Vagina (tissue), 2 donors: Measurements from ENCODE around the gene NDUFB10. TPM values are rescaled to one million over a fixed set of nuclear protein-coding genes. Genes with fewer than 3 reads are reported as not detected.

ENCODE experiments used
- DNase-seq, 2 donors: peaks; one replicate each; pipeline ENCODE4 v3.0.0-alpha.2; 2017; ENCODE audit errors: extremely low spot score in 2 of 2
- H3K27ac ChIP-seq: fragments of 200-600 bp; sonication (generic); one replicate; pipeline ENCODE4 v1.5.1; 2019
- H3K27me3 ChIP-seq: fragments of 200-600 bp; sonication (generic); one replicate; pipeline ENCODE4 v1.5.1; 2019
- H3K36me3 ChIP-seq, 2 donors: fragments of 200-600 bp; sonication (generic); one replicate each; pipeline ENCODE4 v1.5.1; 2017 to 2019
- H3K4me1 ChIP-seq: fragments of 200-600 bp; sonication (generic); one replicate; pipeline ENCODE4 v1.5.1; 2019
- H3K4me3 ChIP-seq, 2 donors: fragments of 200-600 bp; sonication (generic); 1 replicate in 1 of 2; 2 replicates in 1 of 2; pipeline ENCODE4 v1.5.1; 2016 to 2019
- H3K9me3 ChIP-seq: fragments of 200-600 bp; sonication (generic); one replicate; pipeline ENCODE4 v1.5.1; 2019
- CTCF ChIP-seq, 3 experiments: fragments of 450-650 bp in 2 of 3; fragments of 200-600 bp in 1 of 3; sonication (generic) in 1 of 3; IDR thresholded peaks; one replicate each; pipeline ENCODE4 v1.5.1; 2017 to 2019; ENCODE audit warnings: antibody characterized with exemption in 3 of 3, mild to moderate bottlenecking in 2 of 3, moderate library complexity in 2 of 3
- POLR2A ChIP-seq, 2 donors: fragments of 450-650 bp; IDR thresholded peaks; one replicate each; pipeline ENCODE4 v1.6.1; 2017; ENCODE audit warnings: antibody characterized with exemption in 2 of 2, mild to moderate bottlenecking in 2 of 2, moderate library complexity in 2 of 2
- POLR2AphosphoS5 ChIP-seq, 2 donors: sonication (generic); formaldehyde crosslinking; IDR thresholded peaks; one replicate each; pipeline ENCODE4 v1.9.0; 2017; ENCODE audit warnings: antibody characterized with exemption in 2 of 2, mild to moderate bottlenecking in 2 of 2, low read depth in 1 of 2; ENCODE audit not compliant: insufficient read depth in 1 of 2
- intact Hi-C: fragments of 100-400 bp; cut with DNase I; formaldehyde crosslinking; loops from one replicate; pipeline ENCODE4 v1.15.1; 2023
- total RNA-seq: library from RNA; depleted of rRNA; stranded (reverse); fragments of >200 nt; gene quantifications from one replicate; pipeline ENCODE4 v1.2.3, GENCODE V29; 2016

Gene NDUFB10
- total RNA-seq, 1 donor from 2014 or later = 132 TPM

- no peak for DNase-seq
- H3K9me3 ChIP-seq = no peaks in the 10 kb centered on the region
- H3K4me3 ChIP-seq = peak overlapping the region; percentile 59 to 87
- H3K4me1 ChIP-seq = peaks cover 28% of the 10 kb centered on the region
- TF ChIP-seq POLR2A (IDR thresholded peaks at IDR 0.05) (no peak), POLR2AphosphoS5 (IDR thresholded peaks at IDR 0.05; ENCODE audit: insufficient read depth in 1 of 2, low read depth in 1 of 2) (no peak), CTCF (IDR thresholded peaks at IDR 0.05) (no peak)
- H3K27ac ChIP-seq = peak overlapping the region; percentile 53
- H3K36me3 ChIP-seq = peaks cover 0 to 13% of the 10 kb centered on the region in 2 donors
- H3K27me3 ChIP-seq = no peaks in the 10 kb centered on the region
- intact Hi-C loops = no loop called here
Observed at GRCh38 chr16:1984347-1985225, 25.2 kb downstream of the NDUFB10 start.

GRCh38 chr16:1985466-1986150 is 26.3 kb downstream of the NDUFB10 start:
- intact Hi-C loops = no loop called here
- Histone ChIP-seq H3K4me1 (peaks cover 27% of the 10 kb centered on the region), H3K9me3 (no peaks in the 10 kb centered on the region), H3K4me3 (no peak overlapping the region), H3K27ac (no peak overlapping the region), H3K27me3 (peaks cover under 1% of the 10 kb centered on the region), H3K36me3 (peaks cover 0 to 13% of the 10 kb centered on the region in 2 donors)
- TF ChIP-seq POLR2A (IDR thresholded peaks at IDR 0.05) (no peak), CTCF (IDR thresholded peaks at IDR 0.05) (no peak), POLR2AphosphoS5 (IDR thresholded peaks at IDR 0.05; ENCODE audit: insufficient read depth in 1 of 2, low read depth in 1 of 2) (no peak)
- DNase-seq = no peak

GRCh38 chr16:1987198-1987597 is 27.9 kb downstream of the NDUFB10 start:
- no peak for DNase-seq
- H3K27me3 ChIP-seq = peaks cover 9% of the 10 kb centered on the region
- H3K36me3 ChIP-seq = peaks cover 0 to 13% of the 10 kb centered on the region in 2 donors
- peaks cover 43% of the 10 kb centered on the region for H3K4me1 ChIP-seq
- TF ChIP-seq POLR2AphosphoS5 (IDR thresholded peaks at IDR 0.05; ENCODE audit: insufficient read depth in 1 of 2, low read depth in 1 of 2) (no peak), POLR2A (IDR thresholded peaks at IDR 0.05) (no peak), CTCF (IDR thresholded peaks at IDR 0.05) (no peak)
- H3K27ac ChIP-seq = no peak overlapping the region
- H3K9me3 ChIP-seq = no peaks in the 10 kb centered on the region
- intact Hi-C loops = no loop called here
- no peak overlapping the region for H3K4me3 ChIP-seq

DNA sequence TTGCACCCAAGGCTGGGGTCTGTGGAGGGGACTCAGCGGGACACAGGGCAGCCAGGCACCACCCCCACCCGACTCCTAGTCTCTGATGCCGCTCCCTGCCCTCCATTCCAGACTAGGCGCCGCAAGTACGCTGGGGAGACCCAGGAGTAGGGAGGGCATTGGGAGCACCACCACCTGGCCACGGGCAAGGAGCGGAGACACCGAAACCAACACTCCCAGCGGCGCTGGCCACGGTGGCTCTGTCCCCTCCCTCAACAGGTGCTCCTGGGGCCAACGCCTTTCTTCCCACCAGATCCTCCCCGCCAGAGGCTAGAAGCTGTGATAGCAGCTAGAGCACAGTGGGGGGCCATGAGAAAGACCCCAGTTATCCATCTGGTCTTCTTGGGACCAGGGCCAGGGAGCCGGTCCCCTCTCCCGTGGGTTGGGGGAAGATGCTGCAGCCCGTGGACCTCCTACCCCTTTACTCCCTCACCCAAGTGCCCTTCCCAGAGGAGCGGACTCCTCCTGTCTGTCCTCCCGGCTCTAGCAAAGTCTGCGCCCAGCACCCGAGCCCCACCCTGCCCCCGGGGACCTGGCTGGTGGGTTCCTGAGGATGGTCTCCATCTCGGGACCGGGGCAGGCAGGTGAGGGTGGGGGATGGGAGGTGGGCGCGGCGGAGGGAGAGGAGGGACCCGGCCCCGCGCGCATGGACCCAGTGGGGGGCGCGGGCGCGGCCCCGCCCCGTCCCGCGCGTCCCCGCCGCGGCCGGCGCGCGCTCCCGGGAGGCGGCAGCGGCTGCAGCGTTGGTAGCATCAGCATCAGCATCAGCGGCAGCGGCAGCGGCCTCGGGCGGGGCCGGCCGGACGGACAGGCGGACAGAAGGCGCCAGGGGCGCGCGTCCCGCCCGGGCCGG is 30.1 kb downstream of the NDUFB10 start, which contains the start of gene SYNGR3:
TSS of gene SYNGR3 (plus strand) at position 762 of the 892 bp plus-strand sequence. CDS start 133 bp downstream, outside the sequence.
- Histone ChIP-seq H3K36me3 (peaks cover 0 to 13% of the 10 kb centered on the region in 2 donors), H3K4me1 (peaks cover 35% of the 10 kb centered on the region), H3K27me3 (peaks cover 9% of the 10 kb centered on the region), H3K27ac (no peak within 1 kb of the TSS), H3K4me3 (peak within 1 kb of the TSS; percentile 20 to 25), H3K9me3 (no peaks in the 10 kb centered on the region)
- DNase-seq = no peak
- TF ChIP-seq CTCF (IDR thresholded peaks at IDR 0.05) (no peak), POLR2A (IDR thresholded peaks at IDR 0.05) (no peak), POLR2AphosphoS5 (IDR thresholded peaks at IDR 0.05; ENCODE audit: insufficient read depth in 1 of 2, low read depth in 1 of 2) (no peak)
- intact Hi-C loops = no loop called here
